BJ (cell line): ENCODE results near the gene VPS37C. TPM values are rescaled to one million over a fixed set of nuclear protein-coding genes. Genes with fewer than 3 reads are reported as not detected.

Source experiments
- CTCF ChIA-PET: fragments of 350-600 bp; formaldehyde crosslinking; extraction: SDS; loops from one replicate; lab custom pipeline; 2021; ENCODE audit warnings: antibody characterized with exemption, inconsistent platforms; lab: Yijun Ruan, JAX
- POLR2A ChIA-PET: fragments of 300-600 bp; sonication (Branson Sonifier 250); formaldehyde crosslinking; extraction: SDS; loops from one replicate; lab custom pipeline; 2021; ENCODE audit warnings: antibody characterized with exemption; lab: Charles Lee
- DNase-seq: peaks from one replicate; pipeline ENCODE4 v3.0.0-alpha.2; 2011; ENCODE audit warnings: low read depth
- H3K27me3 ChIP-seq: 2 replicates; pipeline ENCODE4 v1.6.0; 2011; ENCODE audit warnings: low read length; ENCODE audit not compliant: control insufficient read depth, insufficient read depth
- H3K36me3 ChIP-seq: 2 replicates; pipeline ENCODE4 v1.5.1; 2011; ENCODE audit warnings: low read length; ENCODE audit not compliant: control insufficient read depth, insufficient read depth
- H3K4me3 ChIP-seq: 2 replicates; pipeline ENCODE4 v1.5.1; 2011; ENCODE audit warnings: low read depth, mild to moderate bottlenecking, control low read depth, low read length
- polyA plus RNA-seq: library from polyadenylated mRNA; depleted of rRNA; stranded (reverse); fragments of >200 nt; gene quantifications from 2 replicates; pipeline ENCODE4 v1.2.3, GENCODE V29; 2011
- TF ChIP-seq, protein P1 (sequence below): IDR thresholded peaks from 2 replicates; pipeline ENCODE4 v1.5.1; 2011; ENCODE audit warnings: low read depth, mild to moderate bottlenecking, control low read depth, inconsistent platforms, low read length, moderate library complexity; ENCODE audit not compliant: insufficient read depth

Gene VPS37C
- polyA plus RNA-seq, 1 experiment, result 17.5 TPM

- no peaks in the 10 kb centered on the region for H3K36me3 ChIP-seq
- ChIA-PET POLR2A (no interaction called here), CTCF (interaction anchor here (0.7 kb wide), 1 partner anchor 12 kb away, joined by 3 read pairs; no protein-coding TSS in a partner anchor)
- no peak overlapping the region for H3K4me3 ChIP-seq
- no peak for DNase-seq
- TF ChIP-seq, protein P1, sequence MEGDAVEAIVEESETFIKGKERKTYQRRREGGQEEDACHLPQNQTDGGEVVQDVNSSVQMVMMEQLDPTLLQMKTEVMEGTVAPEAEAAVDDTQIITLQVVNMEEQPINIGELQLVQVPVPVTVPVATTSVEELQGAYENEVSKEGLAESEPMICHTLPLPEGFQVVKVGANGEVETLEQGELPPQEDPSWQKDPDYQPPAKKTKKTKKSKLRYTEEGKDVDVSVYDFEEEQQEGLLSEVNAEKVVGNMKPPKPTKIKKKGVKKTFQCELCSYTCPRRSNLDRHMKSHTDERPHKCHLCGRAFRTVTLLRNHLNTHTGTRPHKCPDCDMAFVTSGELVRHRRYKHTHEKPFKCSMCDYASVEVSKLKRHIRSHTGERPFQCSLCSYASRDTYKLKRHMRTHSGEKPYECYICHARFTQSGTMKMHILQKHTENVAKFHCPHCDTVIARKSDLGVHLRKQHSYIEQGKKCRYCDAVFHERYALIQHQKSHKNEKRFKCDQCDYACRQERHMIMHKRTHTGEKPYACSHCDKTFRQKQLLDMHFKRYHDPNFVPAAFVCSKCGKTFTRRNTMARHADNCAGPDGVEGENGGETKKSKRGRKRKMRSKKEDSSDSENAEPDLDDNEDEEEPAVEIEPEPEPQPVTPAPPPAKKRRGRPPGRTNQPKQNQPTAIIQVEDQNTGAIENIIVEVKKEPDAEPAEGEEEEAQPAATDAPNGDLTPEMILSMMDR, result no peak
- peaks cover 8% of the 10 kb centered on the region for H3K27me3 ChIP-seq
Measured at GRCh38 chr11:61198948-61199523, 37.8 kb upstream of the VPS37C start.

- CTCF ChIA-PET, result interaction anchor here (1.1 kb wide), 1 partner anchor 10 kb away, joined by 4 read pairs; no protein-coding TSS in a partner anchor
Measured at GRCh38 chr11:61198361-61198760, 37.1 kb upstream of the VPS37C start.

DNA sequence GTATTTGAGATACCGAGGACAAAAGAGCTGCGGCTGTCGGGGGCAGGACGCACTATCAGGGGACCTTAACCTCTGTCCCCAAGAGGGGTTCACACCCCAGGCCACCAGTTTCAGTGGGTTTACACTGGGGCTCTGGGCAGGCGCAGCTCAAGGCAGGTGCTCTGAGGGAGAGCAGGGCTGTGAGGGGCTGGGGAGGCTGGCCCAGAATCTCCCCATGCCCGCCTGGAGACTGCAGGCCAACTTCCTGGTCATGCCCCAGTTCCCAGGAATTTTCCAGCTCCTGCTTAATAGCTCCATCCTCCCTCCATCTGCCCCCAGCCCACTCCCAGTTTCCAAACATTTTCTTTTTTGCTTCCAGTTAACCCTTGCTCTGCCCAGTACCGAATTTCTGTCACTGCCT lies 34.5 kb upstream of the VPS37C start:
- Histone ChIP-seq H3K27me3 (peaks cover 5% of the 10 kb centered on the region), H3K4me3 (no peak overlapping the region), H3K36me3 (no peaks in the 10 kb centered on the region)
- CTCF ChIA-PET, result interaction anchor here (1.1 to 1.2 kb wide), 3 partner anchors 8 to 22 kb away, joined by 3 to 4 read pairs (median 3); no protein-coding TSS in a partner anchor
- TF ChIP-seq, protein P1, result no peak
- POLR2A ChIA-PET, result no interaction called here
- DNase-seq, result no peak

More at GRCh38 chr11:61198361-61198760, 37.1 kb upstream of the VPS37C start:
- TF ChIP-seq, protein P1, result no peak
- Histone ChIP-seq H3K36me3 (no peaks in the 10 kb centered on the region), H3K4me3 (no peak overlapping the region), H3K27me3 (peaks cover 8% of the 10 kb centered on the region)
- DNase-seq, result no peak
- POLR2A ChIA-PET, result no interaction called here

GRCh38 chr11:61194981-61195695 lies 33.9 kb upstream of the VPS37C start:
- Histone ChIP-seq H3K36me3 (no peaks in the 10 kb centered on the region), H3K4me3 (no peak overlapping the region), H3K27me3 (peaks cover 5% of the 10 kb centered on the region)
- DNase-seq, result no peak
- ChIA-PET CTCF (interaction anchor here (1.1 to 1.2 kb wide), 3 partner anchors 8 to 21 kb away, joined by 3 to 4 read pairs (median 3); no protein-coding TSS in a partner anchor), POLR2A (no interaction called here)
- TF ChIP-seq, protein P1, result no peak

DNA sequence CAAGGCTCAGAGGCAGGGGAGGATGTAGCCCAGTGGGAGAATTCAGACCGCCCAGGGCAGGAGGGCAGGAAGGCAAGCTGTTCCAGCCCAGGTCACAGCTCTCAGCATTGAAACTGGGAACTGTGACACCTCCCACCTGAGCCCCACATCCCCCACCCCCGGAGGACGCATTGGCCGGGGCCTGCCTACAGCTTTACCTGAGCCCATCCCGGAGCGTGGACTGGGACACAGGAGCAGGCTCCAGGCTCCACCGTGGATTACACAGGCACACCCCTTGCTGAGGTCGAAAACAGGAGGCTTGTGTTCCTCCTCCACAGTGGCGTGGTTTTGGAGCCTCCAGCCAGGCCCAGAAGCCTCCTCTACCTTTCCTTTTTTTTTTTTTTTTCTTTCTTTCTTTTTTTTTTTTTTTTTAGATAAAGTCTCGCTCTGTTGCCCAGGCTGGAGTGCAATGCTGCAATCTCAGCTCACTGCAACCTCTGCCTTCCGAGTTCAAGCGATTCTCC lies 33.0 kb upstream of the VPS37C start:
- TF ChIP-seq, protein P1, result no peak
- Histone ChIP-seq H3K36me3 (no peaks in the 10 kb centered on the region), H3K4me3 (no peak overlapping the region), H3K27me3 (peaks cover 5% of the 10 kb centered on the region)
- ChIA-PET POLR2A (no interaction called here), CTCF (interaction anchor here (0.6 kb wide), 1 partner anchor 248 kb away, joined by 3 read pairs; no protein-coding TSS in a partner anchor)
- no peak for DNase-seq
